HG03280 (cell line): ENCODE results near the gene EIF2D.
"Not testable (repeated sequence)": the region's sequence is repeated elsewhere in the genome, so short reads cannot be mapped to it uniquely, and the experiment has no call there.

Experiments
- ATAC-seq: cut with Tn5 transposase; IDR thresholded peaks from one replicate; pipeline ENCODE4 v1.9.1; 2021; ENCODE audit warnings: mild to moderate bottlenecking, moderate library complexity; ENCODE audit not compliant: unreplicated experiment

EIF2D gene

DNA sequence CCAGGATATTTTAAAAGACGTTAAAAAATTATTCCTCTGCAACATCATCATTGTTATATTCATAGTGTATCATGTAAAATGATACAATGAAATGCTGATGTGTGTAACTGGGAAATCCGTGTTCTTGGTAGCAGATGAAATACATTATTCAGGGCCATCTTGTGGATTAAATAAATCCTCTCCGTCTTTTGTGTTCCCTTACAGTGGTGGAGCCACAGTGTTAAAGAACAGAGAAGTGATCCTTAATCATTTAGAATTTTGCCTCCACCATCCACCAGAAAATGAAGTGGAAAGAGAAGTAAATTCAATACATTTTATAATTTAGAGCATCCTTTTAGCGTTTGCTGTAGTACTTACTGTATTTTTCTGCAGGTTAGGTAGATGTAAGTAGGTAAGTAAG is 24.4 kb upstream of the EIF2D start:
- ATAC-seq = no peak

DNA sequence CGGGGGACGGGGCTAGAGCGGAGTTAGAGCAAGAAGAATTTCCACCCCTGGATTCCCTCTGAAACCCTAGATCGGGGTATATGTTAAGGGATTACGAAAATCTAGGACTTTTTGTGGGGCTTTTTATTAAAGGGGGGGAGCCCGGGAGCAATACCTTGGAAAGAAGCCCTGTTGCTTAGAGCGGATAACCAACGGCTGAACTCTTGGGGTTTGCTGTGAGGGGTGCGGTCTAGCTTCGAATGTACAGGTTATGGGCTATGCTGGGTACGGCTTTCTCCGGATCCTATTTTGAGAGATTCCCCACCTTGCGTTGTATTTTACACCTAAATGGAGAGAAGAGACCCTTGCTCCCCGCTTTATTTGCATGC is 23.7 kb upstream of the EIF2D start:
- no peak for ATAC-seq

DNA sequence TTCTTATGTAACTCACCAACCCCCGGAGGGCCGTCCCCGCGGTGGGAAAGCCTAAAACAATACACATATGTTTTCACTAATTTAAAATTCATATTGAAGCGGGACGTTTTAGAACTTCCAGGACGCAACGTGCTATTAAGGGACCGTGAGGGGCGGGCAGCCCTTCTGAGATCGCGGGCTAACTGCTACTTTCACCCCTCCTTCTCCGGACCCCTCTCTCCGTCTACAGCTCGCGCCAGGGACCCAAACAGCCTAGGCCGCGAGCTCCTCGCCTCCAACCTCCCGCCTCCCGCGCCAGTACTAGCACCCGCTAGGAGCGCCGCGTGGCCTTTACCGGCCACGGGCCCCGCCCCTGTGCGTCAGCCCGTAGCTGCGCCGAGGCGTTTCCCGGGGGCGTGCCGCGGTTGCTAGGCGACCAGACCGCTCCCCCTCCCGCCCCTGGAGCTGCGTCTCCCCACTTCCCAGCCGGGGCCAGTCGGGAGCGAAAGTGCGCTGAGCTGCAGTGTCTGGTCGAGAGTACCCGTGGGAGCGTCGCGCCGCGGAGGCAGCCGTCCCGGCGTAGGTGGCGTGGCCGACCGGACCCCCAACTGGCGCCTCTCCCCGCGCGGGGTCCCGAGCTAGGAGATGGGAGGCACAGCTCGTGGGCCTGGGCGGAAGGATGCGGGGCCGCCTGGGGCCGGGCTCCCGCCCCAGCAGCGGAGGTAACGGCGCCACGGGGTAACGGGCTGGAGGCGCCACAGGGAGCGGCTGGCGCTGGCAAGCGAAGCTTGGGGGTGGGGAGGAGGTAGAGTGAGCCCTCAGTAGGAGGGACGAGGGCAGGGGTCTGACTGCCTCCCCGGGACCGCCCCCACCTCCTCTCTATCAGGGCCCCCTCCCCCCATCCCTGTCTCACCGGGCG is 23.1 kb upstream of the EIF2D start, which contains the start of gene DYRK3:
DYRK3 (plus strand) TSS at position 457 of the 898 bp plus-strand sequence; CDS start at position 625, 168 bp downstream.
- peak; percentile 90 for ATAC-seq

DNA sequence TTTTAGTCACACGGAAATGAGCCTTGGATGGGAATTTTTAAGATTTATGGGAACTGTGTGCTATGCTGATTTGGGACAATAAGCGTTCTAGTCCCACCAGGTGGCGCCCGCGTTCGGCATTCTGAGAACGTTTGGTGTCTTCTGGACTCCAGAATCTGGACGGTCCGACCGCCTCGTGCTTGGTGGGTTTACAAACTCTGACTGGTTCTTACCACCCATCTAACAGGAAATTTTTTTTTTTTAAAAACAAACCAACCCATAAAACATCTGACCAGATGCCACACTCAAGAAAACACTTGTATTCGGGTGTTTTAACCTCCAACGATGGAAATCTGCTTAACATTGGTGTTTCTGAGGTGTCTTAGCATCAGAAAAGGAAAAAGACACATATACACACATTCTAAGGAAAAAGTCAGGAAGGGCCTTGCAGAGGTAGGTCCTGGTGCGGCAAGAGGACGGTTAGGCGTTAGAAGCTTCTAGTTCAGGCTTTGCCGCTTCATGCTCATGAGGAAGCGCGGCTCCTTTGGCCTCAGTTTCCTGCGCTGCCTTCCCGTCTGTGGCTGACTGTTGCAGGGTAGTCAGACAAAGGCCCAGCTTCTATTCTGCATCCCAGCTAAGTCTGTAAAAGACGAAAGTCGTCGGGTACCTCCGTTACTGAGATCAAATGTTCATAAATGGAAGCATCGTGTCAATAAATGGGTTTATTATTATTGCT is 22.3 kb upstream of the EIF2D start:
- ATAC-seq = no peak

GRCh38 chr1:206633708-206634121 is 21.4 kb upstream of the EIF2D start:
- no peak for ATAC-seq

- no peak for ATAC-seq
These were observed 18.8 kb upstream of the EIF2D start for GRCh38 chr1:206631085-206631509.

- ATAC-seq = no peak
These were observed 16.7 kb upstream of the EIF2D start for GRCh38 chr1:206628916-206629315.

DNA sequence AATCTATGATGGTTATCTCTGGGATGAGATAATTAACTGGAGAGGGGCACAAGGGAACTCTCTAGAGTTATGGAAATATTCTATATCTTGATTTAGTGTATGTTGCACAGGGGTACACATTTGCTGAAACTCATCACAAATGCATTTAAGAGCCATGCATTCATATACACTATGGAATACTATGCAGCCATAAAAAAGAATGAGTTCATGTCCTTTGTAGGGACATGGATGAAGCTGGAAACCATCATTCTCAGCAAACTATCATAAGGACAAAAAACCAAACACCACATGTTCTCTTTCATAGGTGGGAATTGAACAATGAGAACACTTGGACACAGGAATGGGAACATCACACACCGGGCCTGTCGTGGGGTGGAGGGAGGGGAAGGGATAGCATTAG is 14.1 kb upstream of the EIF2D start:
- ATAC-seq = not testable (repeated sequence)

DNA sequence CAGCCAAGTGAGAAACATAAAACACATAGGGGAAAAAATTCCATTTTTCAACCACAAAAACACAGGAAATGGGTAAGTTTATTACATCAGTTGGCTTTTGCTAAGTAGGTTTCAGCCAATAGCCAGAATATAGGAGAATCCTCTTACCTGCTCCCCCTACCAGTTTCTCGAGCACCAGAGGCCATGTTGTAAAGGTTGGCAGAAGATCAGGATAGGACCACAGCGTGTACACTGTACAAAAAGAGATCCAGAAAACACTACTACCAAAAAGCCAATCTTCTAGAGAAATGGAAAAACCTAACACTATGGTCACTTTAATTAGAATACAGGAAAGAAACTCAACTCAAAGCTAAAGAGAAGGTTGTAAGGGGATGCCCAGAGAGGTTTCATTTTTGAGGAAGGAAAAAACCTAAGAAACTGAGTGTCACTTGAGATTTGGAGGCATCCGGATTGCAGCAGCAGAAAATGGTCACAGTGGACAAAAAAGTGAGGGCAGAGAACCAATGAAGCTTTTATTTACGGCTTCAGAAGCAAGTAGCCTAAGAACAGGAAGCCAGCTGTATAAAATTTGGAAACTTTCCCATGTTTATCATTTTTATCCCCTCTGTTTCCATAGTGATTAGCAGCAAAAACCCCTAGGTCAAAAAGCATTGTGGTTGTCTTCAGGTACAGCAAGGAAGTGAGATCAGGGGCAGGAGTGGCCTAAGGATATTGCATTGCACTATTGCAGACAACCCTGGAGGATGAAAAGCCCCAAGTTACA is 2.9 kb downstream of the EIF2D start:
- ATAC-seq = no peak

- no peak for ATAC-seq
These were observed 4.1 kb downstream of the EIF2D start for GRCh38 chr1:206608108-206608698.

DNA sequence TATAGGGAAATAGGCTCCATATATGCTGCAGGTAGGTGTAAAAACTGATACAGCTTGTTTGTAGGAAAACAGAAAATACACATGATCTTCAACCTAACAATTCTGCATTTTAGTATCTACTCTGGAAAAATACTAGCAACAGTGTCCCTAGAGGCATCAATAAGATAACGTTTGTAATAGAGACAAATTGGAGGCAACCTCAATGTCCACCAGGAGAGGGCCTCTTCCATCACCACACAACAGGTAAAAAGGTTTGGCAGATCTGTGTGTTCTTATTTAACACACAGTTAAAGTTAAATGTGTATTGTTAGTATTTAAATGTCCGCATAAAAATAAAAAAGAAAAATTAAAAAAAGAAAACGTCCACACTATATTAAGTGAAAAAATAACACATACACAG is 5.4 kb downstream of the EIF2D start:
- no peak for ATAC-seq

- no peak for ATAC-seq
These were observed 7.4 kb downstream of the EIF2D start for GRCh38 chr1:206604861-206605260.

DNA sequence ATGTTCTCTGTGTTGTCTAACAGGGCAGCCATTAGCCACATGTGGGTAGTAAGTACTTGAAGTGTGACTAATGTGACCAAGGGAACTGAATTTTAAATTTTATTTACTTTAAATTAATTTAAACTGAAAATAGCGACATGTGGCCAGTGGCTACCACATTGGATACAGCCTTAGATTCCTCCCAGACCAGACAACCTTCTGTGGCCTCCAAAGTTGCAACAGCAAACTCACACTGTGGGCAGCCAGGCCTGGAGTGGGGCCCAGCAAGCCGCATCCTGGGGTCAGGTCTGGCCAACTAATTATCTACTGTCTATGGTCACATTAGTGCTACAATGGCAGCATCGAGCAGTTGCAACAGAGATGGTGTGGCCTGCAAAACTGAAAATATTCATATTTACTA is 11.7 kb downstream of the EIF2D start:
- no peak for ATAC-seq

DNA sequence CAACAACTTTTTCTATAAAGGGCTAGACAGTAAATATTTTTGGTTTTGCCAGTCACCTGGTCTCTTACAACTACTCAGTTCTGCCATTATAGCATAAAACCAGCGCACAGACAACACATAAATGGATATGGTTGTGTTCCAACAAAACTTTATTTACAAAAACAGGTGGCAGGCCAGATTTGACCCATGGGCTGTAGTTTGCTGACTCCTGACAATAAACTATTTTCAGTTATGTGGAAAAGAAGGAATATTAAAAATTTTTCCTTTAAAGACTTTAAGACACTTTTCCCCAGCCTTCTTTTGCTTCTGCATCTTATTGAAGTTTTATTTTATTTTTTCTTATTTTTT is 16.0 kb downstream of the EIF2D start:
- ATAC-seq = no peak

- ATAC-seq = no peak
These were observed 16.5 kb downstream of the EIF2D start for GRCh38 chr1:206595581-206596318.

GRCh38 chr1:206593351-206593925 is 18.8 kb downstream of the EIF2D start:
- no peak for ATAC-seq

DNA sequence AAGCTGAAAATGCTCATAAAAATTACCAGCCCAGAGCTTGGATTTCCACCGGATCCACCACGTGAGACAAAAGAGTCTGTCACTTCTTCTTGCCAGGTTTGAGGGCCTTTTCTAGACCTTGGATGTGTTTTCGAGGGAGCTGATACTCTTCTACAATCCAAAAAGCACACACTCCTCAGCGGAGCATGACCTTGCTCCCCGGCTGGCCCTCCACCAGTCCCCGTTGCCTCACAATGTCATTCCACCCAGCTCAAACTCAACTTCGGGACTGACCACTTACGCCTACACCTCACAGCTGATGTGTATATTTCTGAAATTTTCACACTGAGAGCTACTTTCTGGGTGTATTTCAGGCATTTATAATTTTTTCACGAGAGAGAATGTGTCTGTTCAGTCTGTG is 20.6 kb downstream of the EIF2D start:
- ATAC-seq = no peak

DNA sequence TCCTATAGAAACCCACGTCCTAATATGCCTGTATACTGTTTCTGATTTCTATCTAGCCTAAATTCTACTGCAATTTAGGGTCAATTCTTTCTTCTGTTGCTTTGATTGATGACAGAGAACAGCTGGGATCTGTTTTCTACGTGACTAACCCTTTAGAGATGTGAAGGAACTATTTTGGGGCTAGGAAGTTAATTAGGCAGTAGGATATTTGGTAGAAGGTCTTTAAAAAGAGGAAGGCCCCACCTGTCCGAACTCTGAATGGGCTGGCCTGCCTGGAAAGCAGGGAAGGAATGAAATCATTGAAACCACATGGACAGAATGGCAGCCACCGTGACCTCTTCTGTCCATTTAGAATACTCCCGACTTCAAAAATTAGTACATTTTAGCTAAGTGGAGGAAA is 21.0 kb downstream of the EIF2D start:
- ATAC-seq = no peak

DNA sequence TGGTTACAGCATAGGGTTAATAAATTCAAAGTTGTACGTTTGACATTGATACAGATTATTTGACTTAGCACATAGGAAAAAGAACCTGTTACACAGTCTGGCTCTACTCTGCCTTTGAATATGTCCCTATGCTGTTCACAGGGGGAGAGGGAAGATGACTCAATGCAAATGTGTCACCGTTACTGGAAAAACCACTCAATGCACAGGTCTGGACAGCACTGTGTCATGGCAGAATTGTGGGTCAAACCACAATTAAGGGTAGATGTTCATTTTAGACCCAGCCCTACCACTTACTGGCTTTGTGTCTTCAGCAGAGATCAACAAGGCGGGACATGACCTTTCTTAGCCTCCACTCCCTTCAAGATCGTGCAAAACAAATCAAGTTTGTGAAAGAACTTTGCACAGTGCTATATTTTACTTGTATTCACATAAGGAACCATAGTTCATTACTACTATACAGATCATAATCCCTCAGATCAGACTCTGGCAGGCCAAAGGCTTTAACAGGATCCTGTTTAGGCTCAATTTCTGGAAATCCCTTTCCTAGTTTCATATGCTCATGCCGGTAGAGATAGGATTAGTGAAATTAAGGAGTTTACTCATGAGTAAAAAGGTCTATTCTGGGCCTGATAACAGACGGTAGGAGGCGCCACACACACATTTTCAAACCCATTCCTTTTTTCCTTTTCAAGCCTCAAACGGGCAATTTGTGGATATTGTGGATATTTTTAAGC is 22.1 kb downstream of the EIF2D start:
- peak; percentile 52 for ATAC-seq
